B cell (primary cell): ENCODE measurements around the gene KRTAP4-7.
"Not testable (repeated sequence)": the region's sequence is repeated elsewhere in the genome, so short reads cannot be mapped to it uniquely, and the experiment has no call there.

Experiments
- CTCF ChIP-seq: fragments of 200-600 bp; IDR thresholded peaks from one replicate; pipeline ENCODE4 v1.8.0; 2022; ENCODE audit warnings: antibody characterized with exemption, mild to moderate bottlenecking
- EZH2 ChIP-seq: IDR thresholded peaks from 2 replicates; pipeline ENCODE4 v1.6.1; 2012; ENCODE audit warnings: borderline replicate concordance, low read depth, mild to moderate bottlenecking, moderate library complexity, low read length; ENCODE audit not compliant: insufficient read depth, poor library complexity, severe bottlenecking

- not testable (repeated sequence) for TF ChIP-seq CTCF, EZH2
These were observed 49.5 kb upstream of the KRTAP4-7 start, which contains the start of gene KRTAP1-3 for GRCh38 chr17:41034346-41034935.
